Measurements from ENCODE around the gene LGI1. TPM values are rescaled to one million over a fixed set of nuclear protein-coding genes. Genes with fewer than 3 reads are reported as not detected.
"Not testable (repeated sequence)": the region's sequence is repeated elsewhere in the genome, so short reads cannot be mapped to it uniquely, and the experiment has no call there.

The LGI1 gene
- total RNA-seq, 2 experiments from 2014 or later = not detected

DNA sequence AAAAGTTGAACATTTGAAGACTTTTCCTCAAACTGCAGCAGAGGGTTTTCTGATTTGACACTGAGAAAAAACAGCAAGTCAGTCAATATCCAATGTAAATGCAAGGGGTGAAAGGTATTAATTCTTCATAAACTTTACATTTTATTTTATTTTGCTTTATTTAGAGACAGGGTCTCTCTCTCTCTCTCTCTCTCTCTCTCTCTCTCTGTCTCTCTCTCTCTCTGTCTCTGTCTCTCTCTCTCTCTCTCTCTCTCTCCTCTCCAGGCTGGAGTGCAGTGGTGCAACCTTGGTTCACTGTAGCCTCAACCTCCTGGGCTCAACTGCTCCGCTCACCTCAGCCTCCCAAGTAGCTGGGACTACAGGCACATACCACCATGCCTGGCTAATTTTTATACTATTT lies 73.3 kb downstream of the LGI1 start:
- intact Hi-C loops (cut with DNase I, micrococcal nuclease); H3K27ac Mint-ChIP-seq; DNase-seq; CTCF ChIA-PET; ATAC-seq; POLR2A ChIA-PET; H3K4me1 Mint-ChIP-seq; H3K9me3 Mint-ChIP-seq (ENCODE audit: low read depth); H3K4me3 Mint-ChIP-seq; H3K27me3 Mint-ChIP-seq; H3K36me3 Mint-ChIP-seq (ENCODE audit: low read depth): not testable (repeated sequence)

DNA sequence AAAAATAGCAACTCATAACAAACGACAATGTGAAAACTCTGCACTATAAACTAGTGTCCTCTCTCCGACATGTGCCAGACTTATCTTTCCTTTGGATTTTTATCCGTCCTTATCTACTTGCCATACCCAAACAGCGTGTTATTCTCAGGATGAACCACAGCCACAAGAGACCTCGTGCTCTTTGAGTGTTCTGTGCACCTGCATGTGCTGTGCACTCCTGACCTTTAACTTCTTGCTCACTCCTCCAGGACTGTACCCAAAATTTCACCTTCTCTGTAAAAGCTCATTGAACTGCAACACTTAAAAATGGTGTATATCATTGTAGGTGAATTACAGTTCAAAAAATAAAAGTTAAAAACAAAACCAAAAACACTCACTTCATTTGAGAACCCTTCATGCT lies 78.0 kb downstream of the LGI1 start:
- CTCF ChIA-PET = interaction anchor here (0.7 kb wide), 1 partner anchor 282 kb away, joined by 3 read pairs; no protein-coding TSS in a partner anchor

DNA sequence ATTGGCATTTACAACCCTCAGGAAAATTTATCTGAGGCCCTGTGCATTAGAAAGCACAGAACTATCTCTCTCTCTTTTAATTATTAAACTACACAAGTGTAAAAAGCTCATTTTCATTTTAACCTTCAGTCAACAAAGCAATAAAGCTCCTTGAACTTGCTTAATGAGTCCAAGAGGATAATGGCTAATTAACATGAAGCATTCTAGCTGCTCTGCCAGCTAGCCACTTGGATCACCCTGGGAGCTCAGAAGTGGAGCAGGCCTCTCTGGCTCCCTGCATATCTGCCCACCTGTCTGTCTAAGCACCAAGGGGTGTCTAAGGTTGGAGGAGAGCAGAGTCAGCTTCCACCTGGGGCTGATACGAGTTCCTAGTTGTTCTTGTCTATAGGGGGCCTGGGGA lies 80.1 kb downstream of the LGI1 start:
- ATAC-seq (no peak), DNase-seq (no peak)
- H3K36me3 Mint-ChIP-seq (ENCODE audit: low read depth) = peaks cover 2% of the 10 kb centered on the region
- intact Hi-C loops (cut with DNase I, micrococcal nuclease) = no loop called here
- H3K4me1 Mint-ChIP-seq = no peaks in the 10 kb centered on the region
- H3K9me3 Mint-ChIP-seq (ENCODE audit: low read depth) = peaks cover 7% of the 10 kb centered on the region
- H3K4me3 Mint-ChIP-seq = no peak overlapping the region
- POLR2A ChIA-PET = no interaction called here
- H3K27ac Mint-ChIP-seq = no peak overlapping the region
- CTCF ChIA-PET = no interaction called here
- H3K27me3 Mint-ChIP-seq = peaks cover 6% of the 10 kb centered on the region

More for the DNA sequence above, 78.0 kb downstream of the LGI1 start:
- H3K27ac Mint-ChIP-seq = no peak overlapping the region
- H3K36me3 Mint-ChIP-seq (ENCODE audit: low read depth) = peaks cover 2% of the 10 kb centered on the region
- H3K27me3 Mint-ChIP-seq = peaks cover 4% of the 10 kb centered on the region
- peaks cover 7% of the 10 kb centered on the region for H3K9me3 Mint-ChIP-seq (ENCODE audit: low read depth)
- intact Hi-C loops (cut with DNase I, micrococcal nuclease) = no loop called here
- POLR2A ChIA-PET = no interaction called here
- no peak for ATAC-seq
- H3K4me1 Mint-ChIP-seq = no peaks in the 10 kb centered on the region
- DNase-seq = no peak
- H3K4me3 Mint-ChIP-seq = no peak overlapping the region

DNA sequence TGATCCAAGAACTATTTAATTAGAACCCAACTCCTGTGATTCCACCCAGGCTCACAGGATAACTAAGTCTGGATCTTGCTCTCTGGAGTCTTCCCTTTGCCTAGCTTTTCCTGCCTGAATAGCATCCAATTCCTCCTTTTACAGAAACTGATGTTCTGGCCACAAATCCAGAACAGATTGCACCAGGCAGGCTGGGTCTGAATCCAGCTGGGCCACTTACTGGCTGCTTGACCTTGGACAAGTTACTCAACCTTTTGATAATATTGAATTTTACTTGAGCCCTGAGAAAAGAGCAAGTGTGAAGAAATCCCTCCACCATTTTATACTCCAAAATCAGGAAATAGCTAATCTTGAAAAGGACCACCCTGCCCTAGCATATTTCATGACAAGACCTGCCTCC lies 80.5 kb downstream of the LGI1 start:
- intact Hi-C loops (cut with DNase I, micrococcal nuclease) = no loop called here
- H3K36me3 Mint-ChIP-seq (ENCODE audit: low read depth) = peaks cover 2% of the 10 kb centered on the region
- ChIA-PET POLR2A (no interaction called here), CTCF (no interaction called here)
- no peaks in the 10 kb centered on the region for H3K4me1 Mint-ChIP-seq
- DNase-seq (no peak), ATAC-seq (no peak)
- H3K9me3 Mint-ChIP-seq (ENCODE audit: low read depth) = peaks cover 7% of the 10 kb centered on the region
- peaks cover 6% of the 10 kb centered on the region for H3K27me3 Mint-ChIP-seq
- no peak overlapping the region for H3K27ac Mint-ChIP-seq
- H3K4me3 Mint-ChIP-seq = no peak overlapping the region

DNA sequence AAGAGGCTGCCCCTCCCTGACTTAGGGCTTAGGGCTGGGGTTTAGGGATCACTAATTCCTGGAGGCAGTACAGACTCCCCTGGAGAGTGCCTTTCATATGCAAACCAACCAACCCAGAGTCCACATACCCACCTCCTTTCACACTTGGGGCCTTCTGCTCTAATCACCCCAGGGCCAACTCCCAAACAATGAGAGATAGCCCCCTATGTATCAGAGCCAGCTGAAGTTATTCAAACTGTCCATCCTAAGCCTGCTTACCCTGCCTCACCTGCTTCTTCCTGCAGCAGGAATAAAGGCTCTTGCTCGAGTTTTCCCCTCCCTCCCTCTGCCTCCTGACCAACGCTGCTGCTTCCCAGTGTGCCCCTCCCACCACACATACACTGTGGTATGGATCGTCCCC lies 84.2 kb downstream of the LGI1 start:
- POLR2A ChIA-PET = no interaction called here

DNA sequence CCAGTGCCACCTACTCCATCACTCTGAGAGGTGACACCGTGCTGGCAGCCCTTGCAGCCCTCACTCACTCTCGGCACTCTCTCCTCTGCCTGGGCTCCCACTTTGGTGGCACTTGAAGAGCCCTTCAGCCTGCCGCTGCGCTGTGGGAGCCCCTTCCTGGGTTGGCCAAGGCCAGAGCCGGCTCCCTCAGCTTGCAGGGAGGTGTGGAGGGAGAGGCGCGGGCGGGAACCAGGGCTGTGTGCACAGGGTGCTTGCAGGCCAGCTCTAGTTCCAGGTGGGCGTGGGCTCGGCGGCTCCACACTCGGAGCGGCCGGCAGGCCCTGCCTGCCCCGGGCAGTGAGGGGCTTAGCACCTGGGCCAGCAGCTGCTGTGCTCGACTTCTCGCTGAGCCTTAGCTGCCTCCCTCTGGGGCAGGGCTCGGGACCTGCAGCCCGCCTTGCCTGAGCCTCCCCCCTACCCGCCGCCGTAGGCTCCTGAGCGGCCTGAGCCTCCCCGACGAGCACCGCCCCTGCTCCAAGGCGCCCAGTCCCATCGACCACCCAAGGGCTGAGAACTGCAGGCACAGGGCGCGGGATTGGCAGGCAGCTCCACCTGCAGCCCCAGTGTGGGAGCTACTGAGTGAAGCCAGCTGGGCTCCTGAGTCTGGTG lies 87.4 kb downstream of the LGI1 start:
- ChIA-PET POLR2A (no interaction called here), CTCF (no interaction called here)
- no peaks in the 10 kb centered on the region for H3K9me3 Mint-ChIP-seq (ENCODE audit: low read depth)
- H3K4me3 Mint-ChIP-seq = no peak overlapping the region
- H3K4me1 Mint-ChIP-seq = no peaks in the 10 kb centered on the region
- intact Hi-C loops (cut with DNase I, micrococcal nuclease) = no loop called here
- H3K36me3 Mint-ChIP-seq (ENCODE audit: low read depth) = no peaks in the 10 kb centered on the region
- DNase-seq (no peak), ATAC-seq (no peak)
- no peak overlapping the region for H3K27ac Mint-ChIP-seq
- peaks cover 3% of the 10 kb centered on the region for H3K27me3 Mint-ChIP-seq

More for the DNA sequence above, 84.2 kb downstream of the LGI1 start:
- H3K4me1 Mint-ChIP-seq = no peaks in the 10 kb centered on the region
- no peak for ATAC-seq
- no peak overlapping the region for H3K4me3 Mint-ChIP-seq
- peaks cover 4% of the 10 kb centered on the region for H3K27me3 Mint-ChIP-seq
- no peak for DNase-seq
- no peaks in the 10 kb centered on the region for H3K9me3 Mint-ChIP-seq (ENCODE audit: low read depth)
- CTCF ChIA-PET = no interaction called here
- no peaks in the 10 kb centered on the region for H3K36me3 Mint-ChIP-seq (ENCODE audit: low read depth)
- no peak overlapping the region for H3K27ac Mint-ChIP-seq
- intact Hi-C loops (cut with DNase I, micrococcal nuclease) = no loop called here

Other genes with a start within 250 kb of the LGI1 start
- not detected for gene FFAR4, start 191.3 kb upstream of the LGI1 start, total RNA-seq
- not detected for gene RBP4, start 156.7 kb upstream of the LGI1 start, total RNA-seq
- gene PDE6C, start 145.4 kb upstream of the LGI1 start, total RNA-seq = not detected
- gene FRA10AC1, start 55.3 kb upstream of the LGI1 start, total RNA-seq = 10 to 100 TPM; 18.9 to 29.4 TPM
- 1 to 10 TPM; 3.6 to 4.1 TPM for gene SLC35G1, start 136.0 kb downstream of the LGI1 start, total RNA-seq
- under 1 TPM; 0.02 to 0.04 TPM for gene PLCE1, start 236.0 kb downstream of the LGI1 start, total RNA-seq

Measured in activated CD4-positive, alpha-beta T cell treated with anti-CD3 and anti-CD28 coated beads for 36 hours (primary cell).